Vagina (tissue), 1 donor: ENCODE measurements around the gene TBCE. TPM values are rescaled to one million over a fixed set of nuclear protein-coding genes. Genes with fewer than 3 reads are reported as not detected.

ENCODE experiments used
- small RNA-seq: library from RNA; depleted of rRNA; stranded (forward); fragments of <200 nt; gene quantifications from one replicate; pipeline ENCODE3, GENCODE V24; 2016
- total RNA-seq: library from RNA; depleted of rRNA; stranded (reverse); fragments of >200 nt; gene quantifications from one replicate; pipeline ENCODE4 v1.2.3, GENCODE V29; 2016

Gene TBCE
- total RNA-seq, 1 donor from 2014 or later, result 23.6 TPM

Small RNA genes lying within 50 kb of the gene (small RNA-seq; reads per million reads assigned to genes)
- gene AL391994.1 (not detected), gene RPS21P1 (not detected)

Other genes with a start within 250 kb of the TBCE start
- 71.9 TPM for gene TOMM20, start 238.6 kb upstream of the TBCE start, total RNA-seq
- gene RBM34, start 206.2 kb upstream of the TBCE start, total RNA-seq, result 44.7 TPM
- 35.6 TPM for gene ARID4B, start 39.2 kb upstream of the TBCE start, total RNA-seq
- 13.0 TPM for gene GGPS1, start 38.9 kb upstream of the TBCE start, total RNA-seq
- 48.6 TPM for gene B3GALNT2, start 137.0 kb downstream of the TBCE start, total RNA-seq